Measurements from ENCODE around the gene ITGA2. TPM values are rescaled to one million over a fixed set of nuclear protein-coding genes. Genes with fewer than 3 reads are reported as not detected.

The ITGA2 gene
- total and polyA plus RNA-seq, 9 of the 15 experiments (the other 6 are each of a cell fraction or from before 2014, with no cell fraction given): 0.01 to 0.09 (median 0.03) TPM; not detected in 5

- H4K20me1 ChIP-seq (replicated peaks; ENCODE audit: control insufficient read depth, insufficient read depth, low read length): no peaks in the 10 kb centered on the region
- FAIRE-seq: no peak
- ChIA-PET POLR2A (interaction anchor here (0.9 kb wide), 1 partner anchor 13 kb away, joined by 4 read pairs; no protein-coding TSS in a partner anchor), CTCF (ENCODE audit: low intra/inter-chr PET ratio) (no interaction called here)
- no peaks in the 10 kb centered on the region for H3K9me1 ChIP-seq (ENCODE audit: control insufficient read depth, insufficient read depth, low read length)
- intact Hi-C loops (cut with micrococcal nuclease) (no loop called here), in situ Hi-C loops (cut with MboI) (no loop called here)
- no peaks in the 10 kb centered on the region for H3K9me3 ChIP-seq (replicated peaks; ENCODE audit: control insufficient read depth, insufficient read depth, low read depth, low read length)
- ATAC-seq: no peak
- no TSS peak for BruUV-seq (replicated peaks)
- TF ChIP-seq, protein P1, sequence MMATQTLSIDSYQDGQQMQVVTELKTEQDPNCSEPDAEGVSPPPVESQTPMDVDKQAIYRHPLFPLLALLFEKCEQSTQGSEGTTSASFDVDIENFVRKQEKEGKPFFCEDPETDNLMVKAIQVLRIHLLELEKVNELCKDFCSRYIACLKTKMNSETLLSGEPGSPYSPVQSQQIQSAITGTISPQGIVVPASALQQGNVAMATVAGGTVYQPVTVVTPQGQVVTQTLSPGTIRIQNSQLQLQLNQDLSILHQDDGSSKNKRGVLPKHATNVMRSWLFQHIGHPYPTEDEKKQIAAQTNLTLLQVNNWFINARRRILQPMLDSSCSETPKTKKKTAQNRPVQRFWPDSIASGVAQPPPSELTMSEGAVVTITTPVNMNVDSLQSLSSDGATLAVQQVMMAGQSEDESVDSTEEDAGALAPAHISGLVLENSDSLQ (IDR thresholded peaks at IDR 0.05): peak; percentile 43
- no peak for TF ChIP-seq NFATC3 (IDR thresholded peaks at IDR 0.05)
- DNase-seq (ENCODE audit: extremely low read depth in 1 of 4, low spot score in 3 of 4): no peak
- no peak overlapping the region for H3K9ac ChIP-seq (ENCODE audit: insufficient read depth in 1 of 2, low read depth in 2 of 2, low read length in 2 of 2)
- H3K36me3 ChIP-seq (ENCODE audit: control insufficient read depth, insufficient read depth, low read length): no peaks in the 10 kb centered on the region
- H2AFZ ChIP-seq (ENCODE audit: low read depth, low read length): no peak overlapping the region
- no peak overlapping the region for H3K4me3 ChIP-seq
- no peak overlapping the region for H3K27ac ChIP-seq (ENCODE audit: extremely low read depth, low read depth, low read length)
- no peak overlapping the region for H3K4me2 ChIP-seq (ENCODE audit: insufficient read depth, low read length)
- no peaks in the 10 kb centered on the region for H3K79me2 ChIP-seq (ENCODE audit: control insufficient read depth, insufficient read depth, low read length)
- 21% methylated on average over 1 of the region's 1 CpG for WGBS (ENCODE audit: insufficient coverage, low coverage, missing lambda C conversion rate)
- no peaks in the 10 kb centered on the region for H3K27me3 ChIP-seq (ENCODE audit: control insufficient read depth in 2 of 2, insufficient read depth in 2 of 2, low read length in 2 of 2)
- peaks cover 0 to 1% of the 10 kb centered on the region in 2 experiments; a peak in 2 of 5 replicates for H3K4me1 ChIP-seq (replicated peaks in 1 of 2; ENCODE audit: control insufficient read depth in 2 of 2, insufficient read depth in 2 of 2, low read length in 2 of 2)
Measured at GRCh38 chr5:53128481-53128880, 139.3 kb downstream of the ITGA2 start.

DNA sequence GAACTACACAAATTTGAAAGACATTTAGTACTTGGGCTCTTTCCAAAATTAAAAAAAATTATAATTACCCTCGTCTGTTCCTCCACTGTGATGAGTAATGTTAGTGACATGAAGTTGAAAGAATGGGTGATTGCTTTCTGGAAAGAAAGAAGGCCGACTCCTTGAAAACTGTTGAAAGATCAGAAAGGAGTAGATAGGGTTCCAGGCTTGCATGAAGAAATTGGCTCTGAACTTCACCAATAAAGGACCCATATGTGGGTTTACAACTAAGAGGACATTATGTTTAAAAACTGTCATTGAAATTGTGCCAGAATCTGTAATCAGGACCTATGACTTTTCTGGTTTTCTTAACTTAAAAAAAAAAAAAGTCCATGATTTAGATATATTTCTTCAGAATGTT is 141.1 kb downstream of the ITGA2 start:
- 38% methylated on average over 2 of the region's 2 CpGs for WGBS (ENCODE audit: insufficient coverage, low coverage, missing lambda C conversion rate)
- TF ChIP-seq ZNF174 (CRISPR knock-in tag; IDR thresholded peaks at IDR 0.05) (no peak), CAMTA2 (CRISPR knock-in tag; conservative IDR thresholded peaks at IDR 0.05) (no peak), ZNF780A (CRISPR knock-in tag; IDR thresholded peaks at IDR 0.05) (no peak), SLC30A9 (CRISPR knock-in tag; IDR thresholded peaks at IDR 0.05) (no peak), PHF8 (IDR thresholded peaks at IDR 0.05; ENCODE audit: borderline replicate concordance, low read length) (no peak), RBM14 (IDR thresholded peaks at IDR 0.05; ENCODE audit: borderline replicate concordance, insufficient read depth, low read depth, low read length) (no peak), ZNF551 (CRISPR knock-in tag; IDR thresholded peaks at IDR 0.05) (no peak), NFE2 (IDR thresholded peaks at IDR 0.05; ENCODE audit: low read depth) (no peak), MAFK (IDR thresholded peaks at IDR 0.05; ENCODE audit: low read length) (no peak), ERF (CRISPR knock-in tag; IDR thresholded peaks at IDR 0.05) (no peak), ZC3H8 (IDR thresholded peaks at IDR 0.05) (no peak), BCL6 (CRISPR knock-in tag; IDR thresholded peaks at IDR 0.05) (no peak), SP2 (IDR thresholded peaks at IDR 0.05; ENCODE audit: extremely low read depth, low read depth, low read length, poor library complexity, severe bottlenecking) (no peak), GTF2F1 (IDR thresholded peaks at IDR 0.05; ENCODE audit: low read depth, low read length) (no peak), ZNF212 (CRISPR knock-in tag; IDR thresholded peaks at IDR 0.05) (no peak)
- TF ChIP-seq, protein P2, sequence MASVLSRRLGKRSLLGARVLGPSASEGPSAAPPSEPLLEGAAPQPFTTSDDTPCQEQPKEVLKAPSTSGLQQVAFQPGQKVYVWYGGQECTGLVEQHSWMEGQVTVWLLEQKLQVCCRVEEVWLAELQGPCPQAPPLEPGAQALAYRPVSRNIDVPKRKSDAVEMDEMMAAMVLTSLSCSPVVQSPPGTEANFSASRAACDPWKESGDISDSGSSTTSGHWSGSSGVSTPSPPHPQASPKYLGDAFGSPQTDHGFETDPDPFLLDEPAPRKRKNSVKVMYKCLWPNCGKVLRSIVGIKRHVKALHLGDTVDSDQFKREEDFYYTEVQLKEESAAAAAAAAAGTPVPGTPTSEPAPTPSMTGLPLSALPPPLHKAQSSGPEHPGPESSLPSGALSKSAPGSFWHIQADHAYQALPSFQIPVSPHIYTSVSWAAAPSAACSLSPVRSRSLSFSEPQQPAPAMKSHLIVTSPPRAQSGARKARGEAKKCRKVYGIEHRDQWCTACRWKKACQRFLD (CRISPR knock-in tag; IDR thresholded peaks at IDR 0.05): no peak

More for the DNA sequence above, 141.1 kb downstream of the ITGA2 start:
- no peak for FAIRE-seq
- H3K27me3 ChIP-seq (ENCODE audit: control insufficient read depth in 2 of 2, insufficient read depth in 2 of 2, low read length in 2 of 2): no peaks in the 10 kb centered on the region
- CTCF ChIA-PET (ENCODE audit: low intra/inter-chr PET ratio): no interaction called here
- no peaks in the 10 kb centered on the region for H3K9me3 ChIP-seq (replicated peaks; ENCODE audit: control insufficient read depth, insufficient read depth, low read depth, low read length)
- no peak overlapping the region for H3K4me3 ChIP-seq
- intact Hi-C loops (cut with micrococcal nuclease): no loop called here
- no peak for ATAC-seq
- in situ Hi-C loops (cut with MboI): no loop called here
- no peak overlapping the region for H2AFZ ChIP-seq (ENCODE audit: low read depth, low read length)
- DNase-seq (ENCODE audit: extremely low read depth in 1 of 4, low spot score in 3 of 4): no peak
- no peaks in the 10 kb centered on the region for H4K20me1 ChIP-seq (replicated peaks; ENCODE audit: control insufficient read depth, insufficient read depth, low read length)
- no peaks in the 10 kb centered on the region for H3K36me3 ChIP-seq (ENCODE audit: control insufficient read depth, insufficient read depth, low read length)
- peaks cover 0 to 3% of the 10 kb centered on the region in 2 experiments; a peak in 2 of 5 replicates for H3K4me1 ChIP-seq (replicated peaks in 1 of 2; ENCODE audit: control insufficient read depth in 2 of 2, insufficient read depth in 2 of 2, low read length in 2 of 2)
- H3K27ac ChIP-seq (ENCODE audit: extremely low read depth, low read depth, low read length): no peak overlapping the region
- BruUV-seq (replicated peaks): no TSS peak
- no peaks in the 10 kb centered on the region for H3K9me1 ChIP-seq (ENCODE audit: control insufficient read depth, insufficient read depth, low read length)
- no peak overlapping the region for H3K4me2 ChIP-seq (ENCODE audit: insufficient read depth, low read length)
- POLR2A ChIA-PET: no interaction called here
- no peak overlapping the region for H3K9ac ChIP-seq (ENCODE audit: insufficient read depth in 1 of 2, low read depth in 2 of 2, low read length in 2 of 2)
- no peaks in the 10 kb centered on the region for H3K79me2 ChIP-seq (ENCODE audit: control insufficient read depth, insufficient read depth, low read length)

Measured in K562 (cell line).